Measurements from ENCODE around the gene HEXD. TPM values are rescaled to one million over a fixed set of nuclear protein-coding genes. Genes with fewer than 3 reads are reported as not detected.

HEXD gene
- total RNA-seq, 1 experiment from 2014 or later: 30.0 TPM

- Histone ChIP-seq H3F3A (ENCODE audit: insufficient read depth, low read depth) (no peaks in the 10 kb centered on the region), H3K9me2 (ENCODE audit: insufficient read depth) (no peaks in the 10 kb centered on the region), H3K4me3 (no peak overlapping the region), H3K27ac (no peak overlapping the region), H3K9me3 (ENCODE audit: insufficient read depth, low read depth) (no peaks in the 10 kb centered on the region), H3K27me3 (ENCODE audit: insufficient read depth, low read depth) (no peaks in the 10 kb centered on the region), H3K79me2 (ENCODE audit: low read depth) (no peaks in the 10 kb centered on the region), H4K20me1 (ENCODE audit: insufficient read depth) (no peaks in the 10 kb centered on the region), H3K4me1 (replicated peaks; ENCODE audit: insufficient read depth) (no peaks in the 10 kb centered on the region), H3K36me3 (ENCODE audit: low read depth) (no peaks in the 10 kb centered on the region), H2AFZ (no peak overlapping the region), H3K4me2 (no peak overlapping the region)
- POLR2A ChIA-PET (ENCODE audit: unreplicated experiment): no interaction called here
- BruUV-seq (replicated peaks): no TSS peak
- CTCF ChIA-PET: no interaction called here
- no peak for DNase-seq
- intact Hi-C loops (cut with micrococcal nuclease; ENCODE audit: unreplicated experiment): no loop called here
- TF ChIP-seq CTCF (conservative IDR thresholded peaks at IDR 0.05) (no peak), EZH2 (IDR thresholded peaks at IDR 0.05; ENCODE audit: low read depth) (no peak)
Observed at GRCh38 chr17:82403662-82404660, 14.2 kb upstream of the HEXD start.

- ChIA-PET POLR2A (ENCODE audit: unreplicated experiment) (no interaction called here), CTCF (no interaction called here)
Observed at GRCh38 chr17:82405051-82405450, 13.1 kb upstream of the HEXD start.

GRCh38 chr17:82406131-82406671 lies 11.9 kb upstream of the HEXD start:
- no TSS peak for BruUV-seq (replicated peaks)
- no peaks in the 10 kb centered on the region for H4K20me1 ChIP-seq (ENCODE audit: insufficient read depth)
- H3F3A ChIP-seq (ENCODE audit: insufficient read depth, low read depth): no peaks in the 10 kb centered on the region
- ChIA-PET POLR2A (ENCODE audit: unreplicated experiment) (no interaction called here), CTCF (no interaction called here)
- H3K9me3 ChIP-seq (ENCODE audit: insufficient read depth, low read depth): no peaks in the 10 kb centered on the region
- no peaks in the 10 kb centered on the region for H3K4me1 ChIP-seq (replicated peaks; ENCODE audit: insufficient read depth)
- no peaks in the 10 kb centered on the region for H3K36me3 ChIP-seq (ENCODE audit: low read depth)
- H3K79me2 ChIP-seq (ENCODE audit: low read depth): no peaks in the 10 kb centered on the region
- intact Hi-C loops (cut with micrococcal nuclease; ENCODE audit: unreplicated experiment): no loop called here
- H3K27me3 ChIP-seq (ENCODE audit: insufficient read depth, low read depth): no peaks in the 10 kb centered on the region
- TF ChIP-seq CTCF (conservative IDR thresholded peaks at IDR 0.05) (no peak), EZH2 (IDR thresholded peaks at IDR 0.05; ENCODE audit: low read depth) (no peak)
- no peak overlapping the region for H3K4me2 ChIP-seq
- H3K9me2 ChIP-seq (ENCODE audit: insufficient read depth): no peaks in the 10 kb centered on the region
- H2AFZ ChIP-seq: no peak overlapping the region
- no peak overlapping the region for H3K27ac ChIP-seq
- no peak overlapping the region for H3K4me3 ChIP-seq
- DNase-seq: no peak

More at GRCh38 chr17:82405051-82405450, 13.1 kb upstream of the HEXD start:
- Histone ChIP-seq H4K20me1 (ENCODE audit: insufficient read depth) (no peaks in the 10 kb centered on the region), H3K79me2 (ENCODE audit: low read depth) (no peaks in the 10 kb centered on the region), H3K36me3 (ENCODE audit: low read depth) (no peaks in the 10 kb centered on the region), H3K4me1 (replicated peaks; ENCODE audit: insufficient read depth) (no peaks in the 10 kb centered on the region), H3K4me2 (no peak overlapping the region), H3K27me3 (ENCODE audit: insufficient read depth, low read depth) (no peaks in the 10 kb centered on the region), H3K4me3 (no peak overlapping the region), H3K27ac (no peak overlapping the region), H3K9me3 (ENCODE audit: insufficient read depth, low read depth) (no peaks in the 10 kb centered on the region), H3F3A (ENCODE audit: insufficient read depth, low read depth) (no peaks in the 10 kb centered on the region), H3K9me2 (ENCODE audit: insufficient read depth) (no peaks in the 10 kb centered on the region), H2AFZ (no peak overlapping the region)
- intact Hi-C loops (cut with micrococcal nuclease; ENCODE audit: unreplicated experiment): no loop called here
- no TSS peak for BruUV-seq (replicated peaks)
- no peak for DNase-seq
- TF ChIP-seq EZH2 (IDR thresholded peaks at IDR 0.05; ENCODE audit: low read depth): no peak
- TF ChIP-seq CTCF (conservative IDR thresholded peaks at IDR 0.05): no peak
